ENCODE data around the gene PHGDH.

DNA sequence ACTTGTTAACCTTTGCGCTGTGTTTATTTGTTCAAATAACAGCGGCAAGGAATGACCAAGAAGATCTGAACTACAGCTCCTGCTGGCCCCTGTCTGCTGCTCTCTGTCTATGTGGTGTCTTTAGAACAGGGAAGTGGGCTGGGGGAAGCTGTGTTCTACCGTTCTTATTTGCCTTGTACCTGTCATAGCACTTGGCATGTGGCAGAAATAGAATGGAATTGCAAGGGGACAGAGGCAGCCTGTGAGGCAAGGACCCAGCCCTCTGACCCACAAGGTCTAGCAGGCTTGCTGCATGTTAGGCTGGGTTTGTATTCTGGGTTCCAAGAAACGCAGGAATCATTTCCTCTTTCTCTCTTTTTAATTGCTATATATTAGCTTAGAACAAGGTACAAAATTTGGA lies 36.3 kb downstream of the PHGDH start:
- TF ChIP-seq, protein P1, sequence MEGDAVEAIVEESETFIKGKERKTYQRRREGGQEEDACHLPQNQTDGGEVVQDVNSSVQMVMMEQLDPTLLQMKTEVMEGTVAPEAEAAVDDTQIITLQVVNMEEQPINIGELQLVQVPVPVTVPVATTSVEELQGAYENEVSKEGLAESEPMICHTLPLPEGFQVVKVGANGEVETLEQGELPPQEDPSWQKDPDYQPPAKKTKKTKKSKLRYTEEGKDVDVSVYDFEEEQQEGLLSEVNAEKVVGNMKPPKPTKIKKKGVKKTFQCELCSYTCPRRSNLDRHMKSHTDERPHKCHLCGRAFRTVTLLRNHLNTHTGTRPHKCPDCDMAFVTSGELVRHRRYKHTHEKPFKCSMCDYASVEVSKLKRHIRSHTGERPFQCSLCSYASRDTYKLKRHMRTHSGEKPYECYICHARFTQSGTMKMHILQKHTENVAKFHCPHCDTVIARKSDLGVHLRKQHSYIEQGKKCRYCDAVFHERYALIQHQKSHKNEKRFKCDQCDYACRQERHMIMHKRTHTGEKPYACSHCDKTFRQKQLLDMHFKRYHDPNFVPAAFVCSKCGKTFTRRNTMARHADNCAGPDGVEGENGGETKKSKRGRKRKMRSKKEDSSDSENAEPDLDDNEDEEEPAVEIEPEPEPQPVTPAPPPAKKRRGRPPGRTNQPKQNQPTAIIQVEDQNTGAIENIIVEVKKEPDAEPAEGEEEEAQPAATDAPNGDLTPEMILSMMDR (IDR thresholded peaks at IDR 0.05), result no peak
- TF ChIP-seq SIN3A (IDR thresholded peaks at IDR 0.05; ENCODE audit: borderline replicate concordance, insufficient read depth, low read depth, low read length), result no peak
- TF ChIP-seq, protein P2, sequence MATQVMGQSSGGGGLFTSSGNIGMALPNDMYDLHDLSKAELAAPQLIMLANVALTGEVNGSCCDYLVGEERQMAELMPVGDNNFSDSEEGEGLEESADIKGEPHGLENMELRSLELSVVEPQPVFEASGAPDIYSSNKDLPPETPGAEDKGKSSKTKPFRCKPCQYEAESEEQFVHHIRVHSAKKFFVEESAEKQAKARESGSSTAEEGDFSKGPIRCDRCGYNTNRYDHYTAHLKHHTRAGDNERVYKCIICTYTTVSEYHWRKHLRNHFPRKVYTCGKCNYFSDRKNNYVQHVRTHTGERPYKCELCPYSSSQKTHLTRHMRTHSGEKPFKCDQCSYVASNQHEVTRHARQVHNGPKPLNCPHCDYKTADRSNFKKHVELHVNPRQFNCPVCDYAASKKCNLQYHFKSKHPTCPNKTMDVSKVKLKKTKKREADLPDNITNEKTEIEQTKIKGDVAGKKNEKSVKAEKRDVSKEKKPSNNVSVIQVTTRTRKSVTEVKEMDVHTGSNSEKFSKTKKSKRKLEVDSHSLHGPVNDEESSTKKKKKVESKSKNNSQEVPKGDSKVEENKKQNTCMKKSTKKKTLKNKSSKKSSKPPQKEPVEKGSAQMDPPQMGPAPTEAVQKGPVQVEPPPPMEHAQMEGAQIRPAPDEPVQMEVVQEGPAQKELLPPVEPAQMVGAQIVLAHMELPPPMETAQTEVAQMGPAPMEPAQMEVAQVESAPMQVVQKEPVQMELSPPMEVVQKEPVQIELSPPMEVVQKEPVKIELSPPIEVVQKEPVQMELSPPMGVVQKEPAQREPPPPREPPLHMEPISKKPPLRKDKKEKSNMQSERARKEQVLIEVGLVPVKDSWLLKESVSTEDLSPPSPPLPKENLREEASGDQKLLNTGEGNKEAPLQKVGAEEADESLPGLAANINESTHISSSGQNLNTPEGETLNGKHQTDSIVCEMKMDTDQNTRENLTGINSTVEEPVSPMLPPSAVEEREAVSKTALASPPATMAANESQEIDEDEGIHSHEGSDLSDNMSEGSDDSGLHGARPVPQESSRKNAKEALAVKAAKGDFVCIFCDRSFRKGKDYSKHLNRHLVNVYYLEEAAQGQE (IDR thresholded peaks at IDR 0.05; ENCODE audit: insufficient read depth in 1 of 2, low read depth in 2 of 2, low read length in 1 of 2), result no peak
- TF ChIP-seq TCF7L2 (IDR thresholded peaks at IDR 0.05; ENCODE audit: low read depth, low read length), result no peak
- TF ChIP-seq POLR2AphosphoS5 (IDR thresholded peaks at IDR 0.05; ENCODE audit: low read depth, low read length), result no peak
